IMR-90 (cell line): Measurements from ENCODE around the gene SLC30A7.

Experiments used
- CEBPB ChIP-seq: IDR thresholded peaks from 2 replicates; pipeline ENCODE4 v1.6.1; 2012; ENCODE audit warnings: low read depth, low read length, improper control_type of control experiment
- CTCF ChIP-seq: conservative IDR thresholded peaks from 2 replicates; pipeline ENCODE4 v1.5.1; 2012; ENCODE audit warnings: mild to moderate bottlenecking, low read depth, low read length, improper control_type of control experiment
- POLR2A ChIP-seq: IDR thresholded peaks from 2 replicates; pipeline ENCODE4 v1.6.1; 2012; ENCODE audit warnings: mild to moderate bottlenecking, low read depth, low read length
- RCOR1 ChIP-seq: IDR thresholded peaks from 2 replicates; pipeline ENCODE4 v1.6.1; 2012; ENCODE audit warnings: mild to moderate bottlenecking, low read length, improper control_type of control experiment; ENCODE audit not compliant: insufficient replicate concordance
- SMC3 ChIP-seq: fragments of 150-350 bp; IDR thresholded peaks from 2 replicates; pipeline ENCODE4 v1.6.1; 2016; ENCODE audit warnings: low read depth, mild to moderate bottlenecking, antibody characterized with exemption, low read length, moderate library complexity
- USF2 ChIP-seq: fragments of 150-350 bp; IDR thresholded peaks from 2 replicates; pipeline ENCODE4 v1.6.1; 2017; ENCODE audit warnings: mild to moderate bottlenecking, antibody characterized with exemption, low read length, low read depth

GRCh38 chr1:100893718-100894117 lies 2.2 kb upstream of the SLC30A7 start:
- TF ChIP-seq SMC3, result no peak
- no peak for TF ChIP-seq RCOR1
- TF ChIP-seq POLR2A, result no peak
- no peak for TF ChIP-seq CTCF
- TF ChIP-seq USF2, result no peak
- no peak for TF ChIP-seq CEBPB
